Esophagus muscularis mucosa (tissue), 4 donors: Measurements from ENCODE around the gene MTRF1. TPM values are rescaled to one million over a fixed set of nuclear protein-coding genes. Genes with fewer than 3 reads are reported as not detected.

Source experiments
- DNase-seq: peaks from one replicate; pipeline ENCODE4 v3.0.0-alpha.2; 2017; ENCODE audit errors: extremely low spot score
- H3K27ac ChIP-seq, 4 donors: fragments of 200-600 bp; sonication (generic); replicated peaks in 1 of 4; 1 replicate in 3 of 4; 2 replicates in 1 of 4; pipeline ENCODE4 v1.5.1; 2016 to 2019; ENCODE audit warnings: mild to moderate bottlenecking in 1 of 4
- H3K27me3 ChIP-seq, 4 donors: fragments of 200-600 bp; sonication (generic); one replicate each; pipeline versions ENCODE4 v1.5.1 to v1.6.0; 2016 to 2019
- H3K36me3 ChIP-seq, 4 donors: fragments of 200-600 bp; sonication (generic); one replicate each; pipeline ENCODE4 v1.5.1; 2016 to 2019
- H3K4me1 ChIP-seq, 4 donors: fragments of 200-600 bp; sonication (generic); one replicate each; pipeline ENCODE4 v1.5.1; 2016 to 2019
- H3K4me3 ChIP-seq, 4 donors: fragments of 200-600 bp; sonication (generic); 1 replicate in 2 of 4; 2 replicates in 2 of 4; pipeline ENCODE4 v1.5.1; 2016 to 2019; ENCODE audit warnings: mild to moderate bottlenecking in 4 of 4, moderate library complexity in 1 of 4
- H3K9me3 ChIP-seq, 4 donors: fragments of 200-600 bp; sonication (generic); 1 replicate in 3 of 4; 2 replicates in 1 of 4; pipeline ENCODE4 v1.5.1; 2016 to 2019
- EP300 ChIP-seq: sonication (generic); formaldehyde crosslinking; IDR thresholded peaks from one replicate; pipeline ENCODE4 v1.6.1; 2017; ENCODE audit warnings: antibody characterized with exemption
- POLR2A ChIP-seq: fragments of 450-650 bp; IDR thresholded peaks from one replicate; pipeline ENCODE4 v1.6.1; 2017; ENCODE audit warnings: antibody characterized with exemption, moderate library complexity, mild to moderate bottlenecking, low read depth
- POLR2AphosphoS5 ChIP-seq, 2 donors: sonication (generic); formaldehyde crosslinking; IDR thresholded peaks; one replicate each; pipeline ENCODE4 v1.6.1; 2017; ENCODE audit warnings: antibody characterized with exemption in 2 of 2
- WGBS: methylation state at CpG from one replicate; pipeline ENCODE4 v1.1.5; 2018; 5-methylcytosine and 5-hydroxymethylcytosine counted together
- intact Hi-C: fragments of 100-400 bp; cut with DNase I; formaldehyde crosslinking; loops from one replicate; pipeline ENCODE4 v1.15.1; 2023
- total RNA-seq, 4 donors: library from RNA; depleted of rRNA; stranded (reverse); fragments of >200 nt; gene quantifications; one replicate each; pipeline versions ENCODE4 v1.1.0 to v1.2.1, GENCODE V29; 2016
- TF ChIP-seq, protein P1 (sequence below), 3 experiments: fragments of 200-600 bp in 2 of 3; fragments of 450-650 bp in 1 of 3; sonication (generic) in 2 of 3; IDR thresholded peaks; one replicate each; pipeline ENCODE4 v1.5.1; 2017 to 2019; ENCODE audit warnings: antibody characterized with exemption in 3 of 3, mild to moderate bottlenecking in 2 of 3, moderate library complexity in 1 of 3

Gene MTRF1
- total RNA-seq, 4 donors from 2014 or later, result 6.4 to 18.7 (median 8.9) TPM

DNA sequence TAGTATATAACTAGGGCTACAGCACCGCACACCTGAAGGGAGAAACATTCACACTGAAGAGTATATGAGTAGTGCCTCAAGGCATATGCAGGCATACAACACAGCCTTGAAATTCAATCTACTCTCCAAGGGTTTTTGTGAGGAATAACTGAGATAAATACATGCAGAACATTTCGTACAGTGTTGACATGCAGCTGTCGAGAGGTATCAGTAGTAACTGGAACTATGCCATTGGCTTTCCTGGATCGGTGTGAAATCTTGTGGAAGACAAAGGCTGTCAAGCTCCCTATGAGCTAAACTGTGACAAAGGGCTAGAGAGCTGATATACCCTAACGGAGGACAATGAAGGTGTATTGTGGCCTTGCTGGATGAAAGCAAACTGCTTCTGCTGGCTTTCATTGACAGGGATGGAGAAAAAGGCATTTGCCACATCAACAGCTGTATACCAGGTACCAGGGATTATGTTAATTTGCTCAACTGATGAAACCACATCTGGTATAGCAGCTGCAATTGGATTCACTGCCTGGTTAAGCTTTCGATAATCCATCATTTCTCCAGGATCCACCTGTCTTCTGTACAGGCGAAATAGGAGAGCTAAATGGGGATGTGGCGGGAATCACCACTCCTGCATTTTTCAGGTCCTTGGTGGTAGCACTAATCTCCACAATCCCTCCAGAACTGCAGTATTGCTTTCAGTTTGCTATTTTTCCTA, 16.3 kb downstream of the MTRF1 start:
- Histone ChIP-seq H3K9me3 (no peaks in the 10 kb centered on the region), H3K4me3 (no peak overlapping the region), H3K27ac (no peak overlapping the region), H3K27me3 (no peaks in the 10 kb centered on the region), H3K4me1 (peaks cover 5 to 28% (median 14%) of the 10 kb centered on the region in 4 donors), H3K36me3 (peaks cover 8 to 38% (median 10%) of the 10 kb centered on the region in 4 donors)
- intact Hi-C loops, result no loop called here
- DNase-seq, result no peak
- 78% methylated on average over 8 of the region's 8 CpGs for WGBS
- TF ChIP-seq EP300, result no peak
- TF ChIP-seq POLR2AphosphoS5 (IDR thresholded peaks at IDR 0.05), result no peak
- TF ChIP-seq POLR2A, result no peak
- TF ChIP-seq, protein P1, sequence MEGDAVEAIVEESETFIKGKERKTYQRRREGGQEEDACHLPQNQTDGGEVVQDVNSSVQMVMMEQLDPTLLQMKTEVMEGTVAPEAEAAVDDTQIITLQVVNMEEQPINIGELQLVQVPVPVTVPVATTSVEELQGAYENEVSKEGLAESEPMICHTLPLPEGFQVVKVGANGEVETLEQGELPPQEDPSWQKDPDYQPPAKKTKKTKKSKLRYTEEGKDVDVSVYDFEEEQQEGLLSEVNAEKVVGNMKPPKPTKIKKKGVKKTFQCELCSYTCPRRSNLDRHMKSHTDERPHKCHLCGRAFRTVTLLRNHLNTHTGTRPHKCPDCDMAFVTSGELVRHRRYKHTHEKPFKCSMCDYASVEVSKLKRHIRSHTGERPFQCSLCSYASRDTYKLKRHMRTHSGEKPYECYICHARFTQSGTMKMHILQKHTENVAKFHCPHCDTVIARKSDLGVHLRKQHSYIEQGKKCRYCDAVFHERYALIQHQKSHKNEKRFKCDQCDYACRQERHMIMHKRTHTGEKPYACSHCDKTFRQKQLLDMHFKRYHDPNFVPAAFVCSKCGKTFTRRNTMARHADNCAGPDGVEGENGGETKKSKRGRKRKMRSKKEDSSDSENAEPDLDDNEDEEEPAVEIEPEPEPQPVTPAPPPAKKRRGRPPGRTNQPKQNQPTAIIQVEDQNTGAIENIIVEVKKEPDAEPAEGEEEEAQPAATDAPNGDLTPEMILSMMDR (IDR thresholded peaks at IDR 0.05), result no peak

DNA sequence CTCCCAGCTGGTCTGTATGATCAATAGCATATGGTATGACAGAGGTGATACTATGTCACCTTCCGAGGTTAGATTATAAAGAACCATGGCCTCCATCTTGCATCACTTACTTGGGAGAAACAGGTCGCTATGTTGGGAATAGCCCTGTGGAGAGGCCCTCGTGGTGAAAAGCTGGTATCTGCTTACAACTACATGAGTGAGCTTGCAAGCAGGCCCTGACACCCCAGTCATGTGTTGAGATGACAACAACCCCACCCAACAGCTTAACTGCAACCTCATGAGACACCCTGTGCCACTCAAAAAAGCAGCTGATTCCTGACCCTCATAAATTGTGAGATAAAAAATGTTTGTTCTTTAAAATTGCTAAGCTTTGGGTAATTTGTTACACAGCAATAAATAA, 18.8 kb downstream of the MTRF1 start:
- no peak for DNase-seq
- peak overlapping the region in 2 of 4 donors; percentile 34 to 49 for H3K27ac ChIP-seq
- 73% methylated on average over 3 of the region's 3 CpGs for WGBS
- H3K4me3 ChIP-seq, result no peak overlapping the region
- no peaks in the 10 kb centered on the region for H3K9me3 ChIP-seq
- H3K4me1 ChIP-seq, result peaks cover 5 to 28% (median 14%) of the 10 kb centered on the region in 4 donors
- H3K36me3 ChIP-seq, result peaks cover 0 to 20% (median 6%) of the 10 kb centered on the region in 4 donors
- intact Hi-C loops, result no loop called here
- H3K27me3 ChIP-seq, result no peaks in the 10 kb centered on the region
- TF ChIP-seq, protein P1 (IDR thresholded peaks at IDR 0.05), result no peak
- TF ChIP-seq POLR2A (no peak), POLR2AphosphoS5 (IDR thresholded peaks at IDR 0.05) (no peak), EP300 (no peak)

DNA sequence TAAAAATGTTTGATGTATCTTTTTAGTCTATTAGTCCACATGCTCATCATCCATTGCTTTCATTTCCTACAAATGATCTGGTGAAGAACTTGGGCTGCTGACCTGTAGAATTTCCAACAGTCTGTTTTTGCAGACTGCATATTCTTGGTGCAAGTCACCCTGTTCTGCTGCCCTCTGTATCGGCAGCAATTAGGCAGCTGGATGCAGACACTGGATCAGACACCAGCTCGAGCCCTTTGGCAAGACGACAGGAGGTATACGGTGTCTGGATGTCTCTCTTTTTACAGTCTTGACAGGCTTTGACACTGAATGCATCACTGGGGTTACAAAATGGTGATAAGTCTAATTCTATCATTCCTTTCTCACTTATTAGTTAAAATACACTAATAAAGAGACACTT, 21.8 kb downstream of the MTRF1 start:
- TF ChIP-seq, protein P1 (IDR thresholded peaks at IDR 0.05), result no peak
- TF ChIP-seq EP300 (no peak), POLR2AphosphoS5 (IDR thresholded peaks at IDR 0.05) (no peak), POLR2A (no peak)
- H3K36me3 ChIP-seq, result peaks cover 5 to 31% (median 12%) of the 10 kb centered on the region in 4 donors
- intact Hi-C loops, result no loop called here
- peaks cover 5 to 28% (median 14%) of the 10 kb centered on the region in 4 donors for H3K4me1 ChIP-seq
- H3K27me3 ChIP-seq, result no peaks in the 10 kb centered on the region
- H3K9me3 ChIP-seq, result no peaks in the 10 kb centered on the region
- H3K4me3 ChIP-seq, result no peak overlapping the region
- 75% methylated on average over 4 of the region's 4 CpGs for WGBS
- no peak overlapping the region for H3K27ac ChIP-seq
- DNase-seq, result no peak

DNA sequence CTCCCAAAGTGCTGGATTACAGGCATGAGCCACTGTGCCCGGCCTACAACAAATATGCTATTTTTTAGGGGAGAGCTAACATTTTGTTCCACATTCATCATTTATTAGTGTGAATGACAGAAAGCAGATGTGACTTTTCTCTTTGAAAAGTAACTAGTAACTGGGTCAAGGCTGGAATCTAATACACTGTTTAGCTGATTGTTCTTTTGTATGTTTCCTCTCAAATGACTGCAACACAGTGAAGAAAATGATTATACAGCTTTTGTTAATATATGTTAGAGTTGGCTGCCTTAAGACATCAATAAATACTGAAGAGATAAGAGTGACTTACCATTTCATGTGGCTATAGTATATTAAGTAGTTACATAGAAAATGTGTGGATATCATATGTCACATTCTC, 27.0 kb downstream of the MTRF1 start:
- Histone ChIP-seq H3K27me3 (no peaks in the 10 kb centered on the region), H3K4me3 (no peak overlapping the region), H3K4me1 (peaks cover 0 to 6% (median 0%) of the 10 kb centered on the region in 4 donors), H3K9me3 (no peaks in the 10 kb centered on the region), H3K36me3 (peaks cover 9 to 44% (median 22%) of the 10 kb centered on the region in 4 donors), H3K27ac (no peak overlapping the region)
- no peak for TF ChIP-seq EP300
- TF ChIP-seq, protein P1 (IDR thresholded peaks at IDR 0.05), result no peak
- no peak for TF ChIP-seq POLR2A
- no peak for TF ChIP-seq POLR2AphosphoS5 (IDR thresholded peaks at IDR 0.05)
- intact Hi-C loops, result no loop called here
- 80% methylated on average over 1 of the region's 1 CpG for WGBS
- no peak for DNase-seq
